Measurements from ENCODE around the gene BCAP29. TPM values are rescaled to one million over a fixed set of nuclear protein-coding genes. Genes with fewer than 3 reads are reported as not detected.

Gene BCAP29
- total RNA-seq, 1 donor, result 43.1 TPM

GRCh38 chr7:107606303-107606702, 26.3 kb downstream of the BCAP29 start:
- Histone ChIP-seq H3K4me1 (ENCODE audit: insufficient read depth, low read length) (no peaks in the 10 kb centered on the region), H4K20me1 (ENCODE audit: insufficient read depth, low read length) (no peaks in the 10 kb centered on the region)
- TF ChIP-seq, protein P1, sequence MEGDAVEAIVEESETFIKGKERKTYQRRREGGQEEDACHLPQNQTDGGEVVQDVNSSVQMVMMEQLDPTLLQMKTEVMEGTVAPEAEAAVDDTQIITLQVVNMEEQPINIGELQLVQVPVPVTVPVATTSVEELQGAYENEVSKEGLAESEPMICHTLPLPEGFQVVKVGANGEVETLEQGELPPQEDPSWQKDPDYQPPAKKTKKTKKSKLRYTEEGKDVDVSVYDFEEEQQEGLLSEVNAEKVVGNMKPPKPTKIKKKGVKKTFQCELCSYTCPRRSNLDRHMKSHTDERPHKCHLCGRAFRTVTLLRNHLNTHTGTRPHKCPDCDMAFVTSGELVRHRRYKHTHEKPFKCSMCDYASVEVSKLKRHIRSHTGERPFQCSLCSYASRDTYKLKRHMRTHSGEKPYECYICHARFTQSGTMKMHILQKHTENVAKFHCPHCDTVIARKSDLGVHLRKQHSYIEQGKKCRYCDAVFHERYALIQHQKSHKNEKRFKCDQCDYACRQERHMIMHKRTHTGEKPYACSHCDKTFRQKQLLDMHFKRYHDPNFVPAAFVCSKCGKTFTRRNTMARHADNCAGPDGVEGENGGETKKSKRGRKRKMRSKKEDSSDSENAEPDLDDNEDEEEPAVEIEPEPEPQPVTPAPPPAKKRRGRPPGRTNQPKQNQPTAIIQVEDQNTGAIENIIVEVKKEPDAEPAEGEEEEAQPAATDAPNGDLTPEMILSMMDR (IDR thresholded peaks at IDR 0.05; ENCODE audit: extremely low read depth, low read depth, low read length), result no peak

DNA sequence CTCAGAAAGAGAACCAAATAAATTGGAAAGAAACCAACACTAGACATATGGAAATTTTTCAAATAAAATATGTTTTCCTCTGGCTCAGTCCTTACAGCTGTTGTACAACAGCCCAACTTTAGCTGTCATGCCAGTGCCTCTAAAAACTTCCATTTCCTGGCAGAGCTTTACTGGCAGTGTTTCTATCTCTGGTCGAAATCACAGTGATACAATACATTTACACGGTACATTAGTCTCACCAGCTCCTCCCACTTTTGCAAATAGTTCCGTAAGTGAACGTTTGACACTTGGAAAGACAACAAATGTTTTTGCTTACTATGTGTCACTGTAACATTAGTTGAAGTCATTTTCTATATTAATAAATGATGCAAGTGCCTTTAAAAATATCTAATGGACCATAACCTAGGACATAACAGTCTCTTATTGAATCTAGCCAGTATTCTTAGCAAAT, 29.8 kb downstream of the BCAP29 start:
- DNase-seq (ENCODE audit: insufficient read length, low spot score, missing footprints), result no peak
- no peaks in the 10 kb centered on the region for H3K79me2 ChIP-seq (ENCODE audit: insufficient read depth, low read length)
- TF ChIP-seq, protein P1 (IDR thresholded peaks at IDR 0.05; ENCODE audit: extremely low read depth, low read depth, low read length), result no peak
- peaks cover 14% of the 10 kb centered on the region for H3K4me1 ChIP-seq (ENCODE audit: insufficient read depth, low read length)
- H3K4me3 ChIP-seq (ENCODE audit: insufficient read depth, low read length), result no peak overlapping the region
- H3K36me3 ChIP-seq (ENCODE audit: insufficient read depth, low read length), result peaks cover 9% of the 10 kb centered on the region
- H3K27ac ChIP-seq (ENCODE audit: low read depth, low read length), result no peak overlapping the region
- H4K20me1 ChIP-seq (ENCODE audit: insufficient read depth, low read length), result no peaks in the 10 kb centered on the region
- no peak overlapping the region for H3K4me2 ChIP-seq (ENCODE audit: insufficient read depth, low read length)
- no peak overlapping the region for H2AFZ ChIP-seq (ENCODE audit: low read length)
- H3K9me3 ChIP-seq (ENCODE audit: low read depth, low read length), result no peaks in the 10 kb centered on the region
- H3K27me3 ChIP-seq (ENCODE audit: insufficient read depth, low read length), result no peaks in the 10 kb centered on the region

More at GRCh38 chr7:107606303-107606702, 26.3 kb downstream of the BCAP29 start:
- Histone ChIP-seq H3K4me3 (ENCODE audit: insufficient read depth, low read length) (no peak overlapping the region), H3K36me3 (ENCODE audit: insufficient read depth, low read length) (peaks cover 17% of the 10 kb centered on the region), H3K4me2 (ENCODE audit: insufficient read depth, low read length) (no peak overlapping the region), H2AFZ (ENCODE audit: low read length) (no peak overlapping the region), H3K79me2 (ENCODE audit: insufficient read depth, low read length) (no peaks in the 10 kb centered on the region), H3K27me3 (ENCODE audit: insufficient read depth, low read length) (no peaks in the 10 kb centered on the region), H3K9me3 (ENCODE audit: low read depth, low read length) (no peaks in the 10 kb centered on the region), H3K27ac (ENCODE audit: low read depth, low read length) (no peak overlapping the region)
- no peak for DNase-seq (ENCODE audit: insufficient read length, low spot score, missing footprints)

DNA sequence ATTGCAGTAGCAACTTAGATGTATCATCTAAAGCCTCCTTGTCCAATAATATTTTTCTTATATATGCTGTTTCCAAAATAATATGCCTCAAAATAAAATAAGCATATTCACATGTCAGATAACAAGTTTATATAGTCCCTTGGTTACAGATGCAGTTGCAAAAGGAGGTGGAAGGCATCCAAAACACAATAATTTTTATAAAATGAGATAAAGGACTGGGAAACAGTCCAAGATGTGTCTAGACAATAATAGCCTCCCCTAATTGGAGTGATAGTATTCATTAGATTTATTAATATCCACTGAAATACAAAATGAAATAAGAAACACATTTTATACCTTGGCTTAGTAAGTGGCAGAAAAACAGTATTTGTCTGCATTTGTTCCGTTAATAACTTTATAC, 30.3 kb downstream of the BCAP29 start:
- no peak overlapping the region for H3K4me3 ChIP-seq (ENCODE audit: insufficient read depth, low read length)
- no peak for DNase-seq (ENCODE audit: insufficient read length, low spot score, missing footprints)
- H3K27ac ChIP-seq (ENCODE audit: low read depth, low read length), result no peak overlapping the region
- peaks cover 5% of the 10 kb centered on the region for H3K36me3 ChIP-seq (ENCODE audit: insufficient read depth, low read length)
- peaks cover 15% of the 10 kb centered on the region for H3K4me1 ChIP-seq (ENCODE audit: insufficient read depth, low read length)
- H3K9me3 ChIP-seq (ENCODE audit: low read depth, low read length), result no peaks in the 10 kb centered on the region
- H3K79me2 ChIP-seq (ENCODE audit: insufficient read depth, low read length), result no peaks in the 10 kb centered on the region
- H3K4me2 ChIP-seq (ENCODE audit: insufficient read depth, low read length), result no peak overlapping the region
- no peaks in the 10 kb centered on the region for H3K27me3 ChIP-seq (ENCODE audit: insufficient read depth, low read length)
- no peaks in the 10 kb centered on the region for H4K20me1 ChIP-seq (ENCODE audit: insufficient read depth, low read length)
- no peak overlapping the region for H2AFZ ChIP-seq (ENCODE audit: low read length)
- TF ChIP-seq, protein P1 (IDR thresholded peaks at IDR 0.05; ENCODE audit: extremely low read depth, low read depth, low read length), result no peak

GRCh38 chr7:107613439-107613838, 33.4 kb downstream of the BCAP29 start:
- H4K20me1 ChIP-seq (ENCODE audit: insufficient read depth, low read length), result no peaks in the 10 kb centered on the region
- H2AFZ ChIP-seq (ENCODE audit: low read length), result no peak overlapping the region
- peaks cover 15% of the 10 kb centered on the region for H3K4me1 ChIP-seq (ENCODE audit: insufficient read depth, low read length)
- TF ChIP-seq, protein P1 (IDR thresholded peaks at IDR 0.05; ENCODE audit: extremely low read depth, low read depth, low read length), result no peak
- H3K79me2 ChIP-seq (ENCODE audit: insufficient read depth, low read length), result no peaks in the 10 kb centered on the region
- no peak overlapping the region for H3K4me2 ChIP-seq (ENCODE audit: insufficient read depth, low read length)
- H3K9me3 ChIP-seq (ENCODE audit: low read depth, low read length), result no peaks in the 10 kb centered on the region
- H3K36me3 ChIP-seq (ENCODE audit: insufficient read depth, low read length), result peaks cover 5% of the 10 kb centered on the region
- no peak overlapping the region for H3K27ac ChIP-seq (ENCODE audit: low read depth, low read length)
- no peaks in the 10 kb centered on the region for H3K27me3 ChIP-seq (ENCODE audit: insufficient read depth, low read length)
- no peak overlapping the region for H3K4me3 ChIP-seq (ENCODE audit: insufficient read depth, low read length)
- DNase-seq (ENCODE audit: insufficient read length, low spot score, missing footprints), result no peak
